Pancreas (tissue), 10 donors: ENCODE measurements around the gene RMND5A. TPM values are rescaled to one million over a fixed set of nuclear protein-coding genes. Genes with fewer than 3 reads are reported as not detected.

Experiments
- ATAC-seq, 4 donors: fragments of 200-7000 bp; cut with Tn5 transposase; one replicate each; pipeline versions ENCODE4 v1.8.0 to v1.9.1; 2020; ENCODE audit warnings: mild to moderate bottlenecking in 4 of 4, moderate library complexity in 4 of 4
- DNase-seq, 6 donors: peaks; one replicate each; pipeline ENCODE4 v3.0.0-alpha.2; 2020
- FAIRE-seq: peaks from 2 replicates; lab custom pipeline; 2012; peaks lifted over from hg19 to GRCh38; lab: Jason Lieb, UNC
- H3K27ac ChIP-seq, 4 donors: fragments of 200-600 bp; sonication (generic); 1 replicate in 3 of 4; 2 replicates in 1 of 4; pipeline versions ENCODE4 v1.5.0 to v1.8.0; 2020
- H3K27me3 ChIP-seq, 4 donors: fragments of 200-600 bp; one replicate each; pipeline ENCODE4 v1.8.0; 2021
- H3K36me3 ChIP-seq, 3 donors: fragments of 200-600 bp; sonication (generic) in 1 of 3; one replicate each; pipeline versions ENCODE4 v1.5.0 to v1.8.0; 2020 to 2021
- H3K4me1 ChIP-seq, 3 donors: fragments of 200-600 bp; one replicate each; pipeline ENCODE4 v1.8.0; 2021
- H3K4me3 ChIP-seq, 4 donors: fragments of 200-600 bp; sonication (generic) in 2 of 4; one replicate each; pipeline versions ENCODE4 v1.5.0 to v1.8.0; 2020 to 2021
- H3K9me3 ChIP-seq, 4 donors: fragments of 200-600 bp; one replicate each; pipeline ENCODE4 v1.8.0; 2021
- CTCF ChIP-seq, 4 donors: fragments of 200-600 bp; sonication (generic) in 3 of 4; IDR thresholded peaks; one replicate each; pipeline versions ENCODE4 v1.5.0 to v1.8.0; 2021; ENCODE audit warnings: antibody characterized with exemption in 4 of 4
- WGBS, 2 donors: extraction: QIAGEN DNeasy Blood & Tissue Kit; methylation state at CpG; one replicate each; pipeline ENCODE4 v1.1.7; 2013; 5-methylcytosine and 5-hydroxymethylcytosine counted together
- intact Hi-C, 3 donors: fragments of 100-400 bp; cut with DNase I; formaldehyde crosslinking; loops; one replicate each; pipeline versions ENCODE4 v1.11.1 to v1.14.2; 2022
- polyA plus RNA-seq, 2 donors: library from polyadenylated mRNA; stranded (reverse); fragments of 200-250 nt; gene quantifications; one replicate each; pipeline ENCODE4 v1.2.3, GENCODE V29; 2013
- total RNA-seq, 6 donors: library from RNA; stranded (reverse); fragmentation: NEBNext Ultra II Directional in 4 of 6; extraction: Animal tissue kit (Norgen Biotek cat#: 25700) in 4 of 6; gene quantifications; one replicate each; pipeline versions ENCODE4 v1.2.1 to v1.2.4, GENCODE V29; 2021 to 2023
- donor health status: healthy with polysubstance abuse.
- donor health status: DM: no; HTN: no; CAD: no; lungs with moderate emphysema.
- donor health status: DM: no; HTN: no; CAD: no.
- donor health status: control.
- donor health status: control.
- donor health status: Bipolar disorder and iron deficiency.
- donor health status: DM: yes; HTN: yes; CAD: no.
- donor health status: DM: no; HTN: no; CAD: no.
- donor health status: DM: no; HTN: no; CAD: no.
- donor health status: DM: yes; HTN: yes; CAD: no.

The RMND5A gene
- total and polyA plus RNA-seq, 8 donors = 5.1 to 19.4 (median 13.1) TPM

- 36 to 37% methylated on average over 42 to 43 of the region's 43 CpGs for WGBS, 2 donors
- FAIRE-seq (no peak), DNase-seq (peak in 1 of 6 donors; percentile 64), ATAC-seq (no peak)
- Histone ChIP-seq H3K9me3 (no peaks in the 10 kb centered on the region), H3K4me1 (peaks cover 0 to 5% (median 4%) of the 10 kb centered on the region in 3 donors), H3K27ac (no peak overlapping the region), H3K36me3 (no peaks in the 10 kb centered on the region), H3K27me3 (peaks cover 0 to 18% (median 7%) of the 10 kb centered on the region in 4 donors), H3K4me3 (no peak overlapping the region)
- no peak for TF ChIP-seq CTCF (IDR thresholded peaks at IDR 0.05)
- intact Hi-C loops = no loop called here
Measured at GRCh38 chr2:86809481-86810121, 89.5 kb downstream of the RMND5A start.

- FAIRE-seq (no peak), DNase-seq (no peak), ATAC-seq (no peak)
- intact Hi-C loops = no loop called here
- no peak overlapping the region for H3K4me3 ChIP-seq
- peaks cover 0 to 6% (median 2%) of the 10 kb centered on the region in 4 donors for H3K27me3 ChIP-seq
- H3K4me1 ChIP-seq = no peaks in the 10 kb centered on the region
- WGBS, 2 donors = 33 to 50% methylated on average over 1 of the region's 1 CpG
- no peak for TF ChIP-seq CTCF (IDR thresholded peaks at IDR 0.05)
- no peak overlapping the region for H3K27ac ChIP-seq
- no peaks in the 10 kb centered on the region for H3K36me3 ChIP-seq
- no peaks in the 10 kb centered on the region for H3K9me3 ChIP-seq
Measured at GRCh38 chr2:86815611-86816010, 95.5 kb downstream of the RMND5A start.

GRCh38 chr2:86818114-86818801, 98.2 kb downstream of the RMND5A start:
- Histone ChIP-seq H3K36me3 (no peaks in the 10 kb centered on the region), H3K27me3 (no peaks in the 10 kb centered on the region), H3K4me1 (no peaks in the 10 kb centered on the region), H3K9me3 (no peaks in the 10 kb centered on the region), H3K27ac (no peak overlapping the region), H3K4me3 (no peak overlapping the region)
- FAIRE-seq (no peak), ATAC-seq (no peak), DNase-seq (no peak)
- no peak for TF ChIP-seq CTCF (IDR thresholded peaks at IDR 0.05)
- WGBS, 2 donors = 88 to 95% methylated on average over 4 of the region's 4 CpGs
- intact Hi-C loops = no loop called here

GRCh38 chr2:86818957-86819356, 98.9 kb downstream of the RMND5A start:
- FAIRE-seq = no peak
- no peak overlapping the region for H3K27ac ChIP-seq
- DNase-seq = no peak
- intact Hi-C loops = no loop called here
- ATAC-seq = no peak
- no peak for TF ChIP-seq CTCF (IDR thresholded peaks at IDR 0.05)
- no peaks in the 10 kb centered on the region for H3K4me1 ChIP-seq
- 75 to 89% methylated on average over 2 of the region's 2 CpGs for WGBS, 2 donors
- no peaks in the 10 kb centered on the region for H3K9me3 ChIP-seq
- H3K27me3 ChIP-seq = no peaks in the 10 kb centered on the region
- H3K4me3 ChIP-seq = no peak overlapping the region
- no peaks in the 10 kb centered on the region for H3K36me3 ChIP-seq

GRCh38 chr2:86821306-86821705, 101.2 kb downstream of the RMND5A start:
- H3K27me3 ChIP-seq = no peaks in the 10 kb centered on the region
- DNase-seq (no peak), FAIRE-seq (no peak), ATAC-seq (no peak)
- H3K4me1 ChIP-seq = no peaks in the 10 kb centered on the region
- 88 to 94% methylated on average over 13 of the region's 13 CpGs for WGBS, 2 donors
- no peaks in the 10 kb centered on the region for H3K9me3 ChIP-seq
- intact Hi-C loops = no loop called here
- H3K27ac ChIP-seq = no peak overlapping the region
- no peak for TF ChIP-seq CTCF (IDR thresholded peaks at IDR 0.05)
- H3K36me3 ChIP-seq = no peaks in the 10 kb centered on the region
- H3K4me3 ChIP-seq = no peak overlapping the region
